Keratinocyte (primary cell): ENCODE measurements around the gene TLE7.

Source experiments
- EZH2 ChIP-seq: IDR thresholded peaks from one replicate; pipeline ENCODE4 v1.6.1; 2012; ENCODE audit warnings: inconsistent platforms, mild to moderate bottlenecking, low read length, moderate library complexity
- TF ChIP-seq, protein P1 (sequence below), 3 experiments: IDR thresholded peaks in 1 of 3; conservative IDR thresholded peaks in 1 of 3; optimal IDR thresholded peaks in 1 of 3; 2 replicates in 2 of 3; 3 replicates in 1 of 3; pipeline versions ENCODE3 to v1.5.1; 2011; ENCODE audit warnings: low read length in 3 of 3, mild to moderate bottlenecking in 3 of 3, moderate library complexity in 2 of 3, control low read depth in 1 of 3, inconsistent platforms in 1 of 3; ENCODE audit not compliant: insufficient read depth in 2 of 3; ENCODE audit errors: extremely low read depth in 1 of 3

DNA sequence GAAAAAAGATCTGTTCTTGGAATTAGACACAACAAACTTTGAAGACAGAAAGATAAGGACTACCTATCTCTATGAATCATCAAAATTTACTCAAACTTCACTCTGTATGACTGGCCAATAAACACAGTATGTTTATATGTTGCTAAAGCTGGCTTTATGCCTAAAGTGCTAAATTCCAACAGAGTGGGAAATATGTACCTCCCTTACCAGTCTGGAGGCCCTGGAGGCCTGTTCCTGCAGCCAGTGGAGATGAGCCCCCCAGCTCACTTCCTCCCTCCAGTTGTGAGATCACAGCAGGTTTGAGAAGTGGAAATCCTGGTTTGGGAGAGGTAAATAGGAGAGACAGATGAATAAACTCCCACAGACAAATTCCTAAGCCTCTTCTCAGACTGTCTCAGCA, 11.2 kb upstream of the TLE7 start:
- TF ChIP-seq, protein P1, sequence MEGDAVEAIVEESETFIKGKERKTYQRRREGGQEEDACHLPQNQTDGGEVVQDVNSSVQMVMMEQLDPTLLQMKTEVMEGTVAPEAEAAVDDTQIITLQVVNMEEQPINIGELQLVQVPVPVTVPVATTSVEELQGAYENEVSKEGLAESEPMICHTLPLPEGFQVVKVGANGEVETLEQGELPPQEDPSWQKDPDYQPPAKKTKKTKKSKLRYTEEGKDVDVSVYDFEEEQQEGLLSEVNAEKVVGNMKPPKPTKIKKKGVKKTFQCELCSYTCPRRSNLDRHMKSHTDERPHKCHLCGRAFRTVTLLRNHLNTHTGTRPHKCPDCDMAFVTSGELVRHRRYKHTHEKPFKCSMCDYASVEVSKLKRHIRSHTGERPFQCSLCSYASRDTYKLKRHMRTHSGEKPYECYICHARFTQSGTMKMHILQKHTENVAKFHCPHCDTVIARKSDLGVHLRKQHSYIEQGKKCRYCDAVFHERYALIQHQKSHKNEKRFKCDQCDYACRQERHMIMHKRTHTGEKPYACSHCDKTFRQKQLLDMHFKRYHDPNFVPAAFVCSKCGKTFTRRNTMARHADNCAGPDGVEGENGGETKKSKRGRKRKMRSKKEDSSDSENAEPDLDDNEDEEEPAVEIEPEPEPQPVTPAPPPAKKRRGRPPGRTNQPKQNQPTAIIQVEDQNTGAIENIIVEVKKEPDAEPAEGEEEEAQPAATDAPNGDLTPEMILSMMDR (optimal IDR thresholded peaks at IDR 0.05 in 1 of 3, IDR thresholded peaks at IDR 0.05 in 1 of 3, conservative IDR thresholded peaks at IDR 0.05 in 1 of 3; ENCODE audit: extremely low read depth in 1 of 3, insufficient read depth in 2 of 3, low read length in 3 of 3): no peak
- no peak for TF ChIP-seq EZH2
